Esophagus muscularis mucosa (tissue), 4 donors: ENCODE measurements around the gene HAGH. TPM values are rescaled to one million over a fixed set of nuclear protein-coding genes. Genes with fewer than 3 reads are reported as not detected.

ENCODE experiments used
- DNase-seq: peaks from one replicate; pipeline ENCODE4 v3.0.0-alpha.2; 2017; ENCODE audit errors: extremely low spot score
- H3K27ac ChIP-seq, 4 donors: fragments of 200-600 bp; sonication (generic); replicated peaks in 1 of 4; 1 replicate in 3 of 4; 2 replicates in 1 of 4; pipeline ENCODE4 v1.5.1; 2016 to 2019; ENCODE audit warnings: mild to moderate bottlenecking in 1 of 4
- H3K27me3 ChIP-seq, 4 donors: fragments of 200-600 bp; sonication (generic); one replicate each; pipeline versions ENCODE4 v1.5.1 to v1.6.0; 2016 to 2019
- H3K36me3 ChIP-seq, 4 donors: fragments of 200-600 bp; sonication (generic); one replicate each; pipeline ENCODE4 v1.5.1; 2016 to 2019
- H3K4me1 ChIP-seq, 4 donors: fragments of 200-600 bp; sonication (generic); one replicate each; pipeline ENCODE4 v1.5.1; 2016 to 2019
- H3K4me3 ChIP-seq, 4 donors: fragments of 200-600 bp; sonication (generic); 1 replicate in 2 of 4; 2 replicates in 2 of 4; pipeline ENCODE4 v1.5.1; 2016 to 2019; ENCODE audit warnings: mild to moderate bottlenecking in 4 of 4, moderate library complexity in 1 of 4
- H3K9me3 ChIP-seq, 4 donors: fragments of 200-600 bp; sonication (generic); 1 replicate in 3 of 4; 2 replicates in 1 of 4; pipeline ENCODE4 v1.5.1; 2016 to 2019
- CTCF ChIP-seq, 3 experiments: fragments of 200-600 bp in 2 of 3; fragments of 450-650 bp in 1 of 3; sonication (generic) in 2 of 3; IDR thresholded peaks; one replicate each; pipeline ENCODE4 v1.5.1; 2017 to 2019; ENCODE audit warnings: antibody characterized with exemption in 3 of 3, mild to moderate bottlenecking in 2 of 3, moderate library complexity in 1 of 3
- EP300 ChIP-seq: sonication (generic); formaldehyde crosslinking; IDR thresholded peaks from one replicate; pipeline ENCODE4 v1.6.1; 2017; ENCODE audit warnings: antibody characterized with exemption
- POLR2A ChIP-seq: fragments of 450-650 bp; IDR thresholded peaks from one replicate; pipeline ENCODE4 v1.6.1; 2017; ENCODE audit warnings: antibody characterized with exemption, moderate library complexity, mild to moderate bottlenecking, low read depth
- POLR2AphosphoS5 ChIP-seq, 2 donors: sonication (generic); formaldehyde crosslinking; IDR thresholded peaks; one replicate each; pipeline ENCODE4 v1.6.1; 2017; ENCODE audit warnings: antibody characterized with exemption in 2 of 2
- WGBS: methylation state at CpG from one replicate; pipeline ENCODE4 v1.1.5; 2018; 5-methylcytosine and 5-hydroxymethylcytosine counted together
- intact Hi-C: fragments of 100-400 bp; cut with DNase I; formaldehyde crosslinking; loops from one replicate; pipeline ENCODE4 v1.15.1; 2023
- total RNA-seq, 4 donors: library from RNA; depleted of rRNA; stranded (reverse); fragments of >200 nt; gene quantifications; one replicate each; pipeline versions ENCODE4 v1.1.0 to v1.2.1, GENCODE V29; 2016

Gene HAGH
- total RNA-seq, 4 donors from 2014 or later, result 148 to 264 (median 180) TPM

- intact Hi-C loops, result no loop called here
- no peaks in the 10 kb centered on the region for H3K27me3 ChIP-seq
- TF ChIP-seq CTCF (IDR thresholded peaks at IDR 0.05) (no peak), POLR2AphosphoS5 (IDR thresholded peaks at IDR 0.05) (no peak), EP300 (no peak), POLR2A (no peak)
- no peaks in the 10 kb centered on the region for H3K4me1 ChIP-seq
- H3K4me3 ChIP-seq, result no peak overlapping the region
- H3K36me3 ChIP-seq, result peaks cover 0 to 10% (median 0%) of the 10 kb centered on the region in 4 donors
- DNase-seq, result no peak
- WGBS, result 71% methylated on average over 9 of the region's 9 CpGs
- no peaks in the 10 kb centered on the region for H3K9me3 ChIP-seq
- H3K27ac ChIP-seq, result no peak overlapping the region
Observed at GRCh38 chr16:1839554-1839953, 12.9 kb upstream of the HAGH start.

GRCh38 chr16:1834096-1834495 lies 7.5 kb upstream of the HAGH start:
- peaks cover 0 to 20% (median 10%) of the 10 kb centered on the region in 4 donors for H3K36me3 ChIP-seq

GRCh38 chr16:1832838-1833454 lies 6.3 kb upstream of the HAGH start:
- no peak for DNase-seq
- no peaks in the 10 kb centered on the region for H3K9me3 ChIP-seq
- H3K27me3 ChIP-seq, result no peaks in the 10 kb centered on the region
- H3K36me3 ChIP-seq, result peaks cover 0 to 19% (median 12%) of the 10 kb centered on the region in 4 donors
- no peak overlapping the region for H3K27ac ChIP-seq
- no peak overlapping the region for H3K4me3 ChIP-seq
- H3K4me1 ChIP-seq, result peaks cover 14 to 27% (median 19%) of the 10 kb centered on the region in 4 donors
- intact Hi-C loops, result no loop called here
- TF ChIP-seq POLR2AphosphoS5 (IDR thresholded peaks at IDR 0.05) (no peak), POLR2A (no peak), EP300 (no peak), CTCF (IDR thresholded peaks at IDR 0.05) (no peak)
- WGBS, result 84% methylated on average over 8 of the region's 9 CpGs

More at GRCh38 chr16:1834096-1834495, 7.5 kb upstream of the HAGH start:
- TF ChIP-seq POLR2A (no peak), POLR2AphosphoS5 (IDR thresholded peaks at IDR 0.05) (no peak), EP300 (no peak), CTCF (IDR thresholded peaks at IDR 0.05) (no peak)
- no peaks in the 10 kb centered on the region for H3K27me3 ChIP-seq
- no peaks in the 10 kb centered on the region for H3K9me3 ChIP-seq
- H3K4me1 ChIP-seq, result peaks cover 3 to 15% (median 8%) of the 10 kb centered on the region in 4 donors
- 73% methylated on average over 5 of the region's 5 CpGs for WGBS
- intact Hi-C loops, result no loop called here
- no peak overlapping the region for H3K4me3 ChIP-seq
- no peak for DNase-seq
- no peak overlapping the region for H3K27ac ChIP-seq

GRCh38 chr16:1831186-1832075 lies 4.8 kb upstream of the HAGH start:
- intact Hi-C loops, result no loop called here
- Histone ChIP-seq H3K4me1 (peaks cover 20 to 34% (median 25%) of the 10 kb centered on the region in 4 donors), H3K36me3 (peaks cover 0 to 19% (median 12%) of the 10 kb centered on the region in 4 donors), H3K27me3 (no peaks in the 10 kb centered on the region), H3K4me3 (no peak overlapping the region), H3K9me3 (no peaks in the 10 kb centered on the region), H3K27ac (no peak overlapping the region)
- no peak for DNase-seq
- 87% methylated on average over 19 of the region's 19 CpGs for WGBS
- TF ChIP-seq EP300, result no peak
- TF ChIP-seq POLR2AphosphoS5 (IDR thresholded peaks at IDR 0.05), result no peak
- no peak for TF ChIP-seq CTCF (IDR thresholded peaks at IDR 0.05)
- no peak for TF ChIP-seq POLR2A
